Fibroblast of villous mesenchyme (primary cell): ENCODE results near the gene MAGOH. TPM values are rescaled to one million over a fixed set of nuclear protein-coding genes. Genes with fewer than 3 reads are reported as not detected.
A peak's percentile ranks its signal among the peaks of the same experiment; 100 is the strongest.
"Not testable (repeated sequence)": the region's sequence is repeated elsewhere in the genome, so short reads cannot be mapped to it uniquely, and the experiment has no call there.

Source experiments
- DNase-seq: peaks from one replicate; pipeline ENCODE4 v3.0.0-alpha.2; 2010; ENCODE audit warnings: low read depth
- H3K4me3 ChIP-seq: 2 replicates; pipeline ENCODE4 v1.5.1; 2011; ENCODE audit warnings: low read depth, mild to moderate bottlenecking, low read length
- total RNA-seq: library from RNA; depleted of rRNA; stranded (reverse); fragments of >200 nt; gene quantifications from 2 replicates; pipeline ENCODE4 v1.2.3, GENCODE V29; 2012
- TF ChIP-seq, protein P1 (sequence below): IDR thresholded peaks from 2 replicates; pipeline ENCODE4 v1.5.1; 2012; ENCODE audit warnings: low read depth, mild to moderate bottlenecking, low read length; ENCODE audit not compliant: insufficient read depth

MAGOH gene
- 22.2 and 30.2 TPM in 2 replicates for total RNA-seq

DNA sequence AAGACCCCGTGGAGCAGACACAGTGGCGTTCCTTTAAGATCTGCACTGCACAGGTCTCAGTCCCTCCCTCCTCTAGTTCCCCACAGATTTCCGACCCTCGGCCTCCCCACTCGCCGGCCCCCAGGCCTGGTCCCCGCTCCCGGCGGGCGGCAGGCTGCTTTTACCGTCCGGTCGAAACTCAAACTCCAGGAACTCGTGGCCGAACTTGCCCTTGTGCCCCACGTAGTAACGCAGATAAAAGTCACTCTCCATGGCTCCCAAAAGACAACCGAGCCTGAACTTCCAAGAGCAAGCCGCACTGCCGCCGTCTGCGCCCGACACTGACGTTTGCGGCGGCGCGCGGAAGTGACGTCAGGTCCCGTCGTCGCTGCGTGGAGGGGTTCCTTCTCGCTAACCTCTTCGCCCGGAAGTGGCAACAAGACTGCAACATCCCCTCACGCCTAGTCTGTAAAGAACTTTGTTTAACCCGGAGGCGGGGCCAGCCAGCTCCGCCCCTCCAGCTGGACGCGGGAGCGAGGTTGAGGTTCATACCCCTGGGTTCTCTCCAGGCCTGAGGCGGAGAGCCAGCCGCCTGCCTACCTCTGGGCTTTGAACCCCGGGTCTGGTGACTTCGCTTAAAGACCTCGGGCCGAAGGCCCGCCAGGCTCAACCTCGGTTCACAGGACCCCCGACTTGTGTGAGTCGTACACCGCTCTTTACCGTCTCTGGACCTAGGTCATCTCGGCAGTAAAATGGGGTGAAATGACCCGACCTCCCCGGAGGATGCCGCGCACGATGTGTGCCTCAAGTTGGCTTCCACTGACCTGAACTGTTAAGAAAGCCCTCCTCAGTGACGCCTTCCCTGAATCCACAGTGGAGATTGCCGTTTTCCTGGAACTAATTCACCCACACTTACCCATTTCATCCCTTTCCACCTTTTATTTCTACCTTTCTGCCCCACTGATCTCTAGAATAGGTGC lies at the start of gene MAGOH:
TSS of gene MAGOH (minus strand) at position 322 of the 959 bp plus-strand sequence. CDS start at position 252, 70 bp downstream.
- H3K4me3 ChIP-seq: peak within 1 kb of the TSS; percentile 99
- TF ChIP-seq, protein P1, sequence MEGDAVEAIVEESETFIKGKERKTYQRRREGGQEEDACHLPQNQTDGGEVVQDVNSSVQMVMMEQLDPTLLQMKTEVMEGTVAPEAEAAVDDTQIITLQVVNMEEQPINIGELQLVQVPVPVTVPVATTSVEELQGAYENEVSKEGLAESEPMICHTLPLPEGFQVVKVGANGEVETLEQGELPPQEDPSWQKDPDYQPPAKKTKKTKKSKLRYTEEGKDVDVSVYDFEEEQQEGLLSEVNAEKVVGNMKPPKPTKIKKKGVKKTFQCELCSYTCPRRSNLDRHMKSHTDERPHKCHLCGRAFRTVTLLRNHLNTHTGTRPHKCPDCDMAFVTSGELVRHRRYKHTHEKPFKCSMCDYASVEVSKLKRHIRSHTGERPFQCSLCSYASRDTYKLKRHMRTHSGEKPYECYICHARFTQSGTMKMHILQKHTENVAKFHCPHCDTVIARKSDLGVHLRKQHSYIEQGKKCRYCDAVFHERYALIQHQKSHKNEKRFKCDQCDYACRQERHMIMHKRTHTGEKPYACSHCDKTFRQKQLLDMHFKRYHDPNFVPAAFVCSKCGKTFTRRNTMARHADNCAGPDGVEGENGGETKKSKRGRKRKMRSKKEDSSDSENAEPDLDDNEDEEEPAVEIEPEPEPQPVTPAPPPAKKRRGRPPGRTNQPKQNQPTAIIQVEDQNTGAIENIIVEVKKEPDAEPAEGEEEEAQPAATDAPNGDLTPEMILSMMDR: no peak
- peak; percentile 98 for DNase-seq

DNA sequence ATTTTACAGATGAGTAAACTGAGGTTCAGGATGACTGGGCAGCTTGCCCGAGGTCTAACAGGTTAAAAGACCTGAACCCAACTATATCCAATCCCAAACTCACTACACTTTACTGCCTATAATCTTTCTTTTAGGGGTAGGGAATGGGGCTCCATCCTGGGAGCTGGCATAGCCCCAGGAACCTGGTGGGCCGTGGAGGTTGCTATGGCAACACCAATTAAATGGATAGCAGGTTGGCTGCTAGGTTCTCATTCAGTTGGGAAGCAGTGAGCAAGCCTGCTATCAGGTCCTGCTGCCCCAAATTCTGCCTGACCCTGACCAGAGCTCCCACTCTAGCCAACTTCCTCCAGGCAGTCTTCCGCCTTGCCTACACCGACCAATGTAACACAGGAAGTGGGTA lies 48.6 kb upstream of the MAGOH start:
- DNase-seq: no peak
- no peak overlapping the region for H3K4me3 ChIP-seq
- TF ChIP-seq, protein P1: no peak

DNA sequence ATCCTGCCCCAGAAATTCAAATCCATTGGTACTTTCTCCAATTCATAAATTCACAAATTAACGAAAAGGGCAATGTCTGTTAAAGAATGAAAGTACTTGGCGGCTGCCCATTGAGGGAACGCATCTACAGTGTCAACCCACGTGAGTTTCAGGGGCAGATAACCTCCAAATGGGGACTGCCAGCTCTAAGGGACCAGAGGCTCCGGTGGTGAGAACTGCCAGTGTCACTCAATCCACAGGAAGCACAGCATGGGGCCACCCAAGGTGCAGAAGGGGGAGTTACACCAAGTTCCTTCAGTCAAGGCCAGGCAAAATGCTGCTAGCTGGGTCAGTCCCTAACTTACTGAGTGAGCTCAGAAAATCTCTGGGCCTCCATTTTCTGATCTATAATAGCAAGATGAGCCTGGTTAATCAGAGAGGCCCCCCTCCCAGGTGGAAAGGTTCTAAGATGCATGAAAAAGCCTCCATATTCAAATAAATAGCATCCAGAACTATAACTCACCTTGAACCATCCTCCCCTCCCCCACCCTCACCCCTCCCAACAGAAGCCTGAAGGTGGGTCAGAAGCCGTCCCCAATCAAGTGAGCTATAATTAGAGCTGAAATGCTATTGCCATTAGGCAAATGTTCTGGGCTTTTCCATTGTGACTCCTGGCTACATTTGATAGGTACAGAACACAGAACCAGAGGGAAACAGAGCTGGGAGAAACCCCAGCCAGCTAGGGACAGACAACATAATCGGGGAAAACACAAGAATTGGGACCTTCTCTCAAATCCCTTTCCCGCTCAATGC lies 47.8 kb upstream of the MAGOH start:
- no peak for DNase-seq
- H3K4me3 ChIP-seq: no peak overlapping the region
- TF ChIP-seq, protein P1: no peak

DNA sequence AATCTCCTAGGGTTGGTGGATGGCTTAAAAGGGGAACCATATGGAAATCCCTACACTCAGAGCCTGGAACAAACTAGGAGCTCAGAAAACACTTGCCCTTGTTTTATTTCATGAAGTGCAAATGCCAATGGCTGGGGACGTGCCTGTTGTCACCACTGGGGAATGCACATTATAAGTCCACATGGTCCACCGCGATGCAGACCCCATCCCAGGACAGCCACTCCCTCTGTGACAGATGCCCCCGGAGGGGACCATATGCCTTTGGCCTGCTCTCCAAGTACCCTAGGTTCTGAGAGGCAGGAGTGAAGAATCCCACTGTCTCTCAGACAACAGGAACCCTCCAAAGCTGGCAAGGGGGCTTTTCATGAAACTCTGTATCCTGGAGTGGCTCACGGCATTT lies 47.2 kb upstream of the MAGOH start:
- TF ChIP-seq, protein P1: no peak
- DNase-seq: no peak
- no peak overlapping the region for H3K4me3 ChIP-seq

DNA sequence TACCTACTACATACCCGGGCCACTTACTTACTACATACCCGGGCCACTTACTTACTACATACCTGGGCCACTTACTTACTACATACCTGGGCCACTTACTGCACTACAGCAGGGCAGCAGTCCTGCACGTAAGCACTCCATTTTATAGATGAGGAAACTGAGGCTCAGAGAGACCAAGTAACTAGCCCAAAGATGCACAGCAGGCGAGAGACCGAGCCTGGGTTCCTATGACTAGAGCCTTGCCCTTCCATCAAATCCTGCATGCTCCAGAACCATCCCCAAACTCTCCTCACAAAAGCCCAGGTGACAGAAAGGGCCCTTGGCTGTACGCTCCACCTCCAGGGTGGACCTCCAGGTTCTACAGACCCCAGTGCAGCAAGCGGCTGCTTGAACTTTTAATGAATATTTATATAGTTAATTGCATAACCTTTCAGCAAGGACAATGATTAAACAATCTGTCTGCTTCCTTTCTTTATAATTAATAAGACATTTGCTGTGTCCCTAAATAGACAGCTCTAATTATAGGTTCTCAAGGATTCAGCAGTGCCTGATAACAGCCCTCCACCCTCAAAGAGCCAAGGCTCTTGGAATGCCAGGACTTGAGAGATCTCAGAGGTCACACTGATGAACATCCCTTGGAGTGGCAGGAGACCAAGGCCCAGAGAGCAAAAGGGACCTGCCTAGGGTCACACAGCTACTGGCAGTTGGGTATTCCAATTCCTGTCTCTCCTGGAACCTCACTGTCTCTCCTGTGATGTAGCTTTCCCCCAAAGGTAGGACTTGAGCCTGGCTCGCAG lies 46.1 kb upstream of the MAGOH start:
- TF ChIP-seq, protein P1: no peak
- H3K4me3 ChIP-seq: no peak overlapping the region
- no peak for DNase-seq

DNA sequence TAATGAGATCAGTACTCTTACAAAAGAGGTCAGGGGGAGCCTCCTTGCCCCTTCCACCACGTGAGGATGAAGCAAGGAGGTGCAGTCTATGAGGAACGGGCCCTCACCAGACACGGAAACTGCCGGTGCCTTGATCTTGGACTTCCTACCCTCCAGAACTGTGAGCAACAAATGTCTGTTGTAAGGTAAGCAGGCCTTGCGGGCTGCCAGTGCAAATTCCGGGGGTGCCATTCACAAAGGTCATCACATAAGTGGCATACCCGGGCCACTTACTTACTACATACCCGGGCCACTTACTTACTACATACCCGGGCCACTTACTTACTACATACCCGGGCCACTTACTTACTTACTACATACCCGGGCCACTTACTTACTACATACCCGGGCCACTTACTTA lies 44.8 kb upstream of the MAGOH start:
- not testable (repeated sequence) for DNase-seq

More for the DNA sequence above, 44.8 kb upstream of the MAGOH start:
- H3K4me3 ChIP-seq: not testable (repeated sequence)
